HG03442 (cell line): ENCODE results near the gene ADGRD2.

ENCODE experiments used
- ATAC-seq: cut with Tn5 transposase; IDR thresholded peaks from one replicate; pipeline ENCODE4 v1.9.1; 2021; ENCODE audit warnings: mild to moderate bottlenecking, moderate library complexity; ENCODE audit not compliant: unreplicated experiment

ADGRD2 gene

GRCh38 chr9:124493794-124494479, 43.7 kb downstream of the ADGRD2 start:
- peak; percentile 70 for ATAC-seq

- no peak for ATAC-seq
Measured at GRCh38 chr9:124495126-124496074, 45.1 kb downstream of the ADGRD2 start.

GRCh38 chr9:124496075-124496449, 45.8 kb downstream of the ADGRD2 start:
- ATAC-seq = no peak

GRCh38 chr9:124496463-124496862, 46.2 kb downstream of the ADGRD2 start:
- ATAC-seq = no peak

GRCh38 chr9:124497441-124497840, 47.2 kb downstream of the ADGRD2 start:
- no peak for ATAC-seq

DNA sequence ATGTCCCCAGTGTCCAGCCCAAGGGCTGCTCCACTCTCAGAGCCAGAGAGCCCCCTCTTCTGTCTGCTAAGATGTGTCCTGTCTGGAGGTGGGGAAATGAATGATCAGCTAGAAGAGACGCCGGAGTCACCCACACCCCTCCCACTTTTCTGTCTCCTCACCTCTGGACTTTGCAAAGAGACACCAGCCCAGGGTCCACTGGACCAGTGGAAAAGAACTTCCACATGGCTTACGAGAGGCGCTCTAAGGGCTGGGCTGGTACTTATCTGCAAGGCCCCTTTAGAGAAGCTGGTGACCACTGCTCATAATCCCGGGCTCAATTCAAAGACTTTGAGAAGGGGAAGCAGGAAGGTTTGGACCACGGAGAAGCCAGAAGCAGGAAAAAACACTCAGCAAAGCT, 47.8 kb downstream of the ADGRD2 start:
- ATAC-seq = no peak

GRCh38 chr9:124498499-124499146, 48.4 kb downstream of the ADGRD2 start:
- ATAC-seq = no peak

DNA sequence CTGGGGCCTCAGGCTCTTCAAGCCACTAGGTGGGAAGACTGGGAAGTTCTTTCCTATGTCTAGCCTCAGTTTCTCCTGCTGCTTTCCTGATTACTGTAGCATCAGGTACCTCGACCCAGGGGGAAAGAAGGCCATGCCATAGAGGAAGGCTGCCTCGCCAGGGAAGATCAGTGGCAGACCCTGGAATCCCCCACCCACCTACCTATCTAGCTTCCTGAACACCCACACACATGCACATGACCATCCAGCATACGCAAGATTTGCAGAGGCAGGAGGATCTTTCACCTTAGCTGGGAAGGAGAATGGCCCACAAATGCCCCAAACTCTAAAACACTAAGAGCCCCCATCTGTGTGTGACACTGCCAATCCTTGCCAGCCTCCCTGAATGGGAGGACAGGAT, 49.0 kb downstream of the ADGRD2 start:
- ATAC-seq = no peak

DNA sequence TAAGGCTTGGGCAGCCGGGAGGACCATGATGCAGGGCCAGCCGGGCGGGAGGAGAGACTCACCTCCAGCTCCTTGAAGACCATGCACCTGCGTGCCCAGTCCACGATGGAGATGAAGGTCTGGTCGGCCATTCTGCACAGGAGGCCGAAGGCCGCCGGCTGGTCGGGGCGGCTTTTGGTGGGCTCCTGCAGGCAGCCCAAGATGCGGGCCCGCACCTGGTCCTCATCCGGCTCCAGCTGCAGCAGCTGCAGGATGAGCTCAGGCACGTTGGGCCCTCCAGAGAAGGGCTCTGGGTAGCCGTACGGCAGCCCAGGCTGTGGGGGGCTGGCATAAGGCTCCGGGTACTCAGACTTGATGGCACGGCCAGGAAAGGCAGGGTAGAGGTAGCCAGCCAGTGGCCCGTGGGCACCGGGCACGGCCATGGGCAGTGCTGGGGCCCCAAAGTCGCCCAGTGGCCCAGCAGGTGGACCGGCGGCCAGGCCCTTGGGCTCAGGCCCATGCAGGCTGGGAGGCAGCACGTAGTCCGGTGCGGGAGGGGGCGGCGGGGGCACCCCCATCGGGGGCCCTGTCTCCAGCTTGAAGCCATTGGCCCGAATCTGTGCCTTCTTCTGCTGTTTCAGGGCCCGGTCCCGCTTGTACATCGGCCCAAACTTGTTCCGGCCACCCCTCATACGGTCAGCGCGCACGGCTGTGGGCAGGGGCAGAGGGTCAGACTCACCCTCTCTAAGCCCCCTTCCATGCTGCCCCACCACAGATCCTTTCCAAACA, 50.0 kb downstream of the ADGRD2 start:
- no peak for ATAC-seq

- no peak for ATAC-seq
Measured at GRCh38 chr9:124500796-124501611, 50.8 kb downstream of the ADGRD2 start.

DNA sequence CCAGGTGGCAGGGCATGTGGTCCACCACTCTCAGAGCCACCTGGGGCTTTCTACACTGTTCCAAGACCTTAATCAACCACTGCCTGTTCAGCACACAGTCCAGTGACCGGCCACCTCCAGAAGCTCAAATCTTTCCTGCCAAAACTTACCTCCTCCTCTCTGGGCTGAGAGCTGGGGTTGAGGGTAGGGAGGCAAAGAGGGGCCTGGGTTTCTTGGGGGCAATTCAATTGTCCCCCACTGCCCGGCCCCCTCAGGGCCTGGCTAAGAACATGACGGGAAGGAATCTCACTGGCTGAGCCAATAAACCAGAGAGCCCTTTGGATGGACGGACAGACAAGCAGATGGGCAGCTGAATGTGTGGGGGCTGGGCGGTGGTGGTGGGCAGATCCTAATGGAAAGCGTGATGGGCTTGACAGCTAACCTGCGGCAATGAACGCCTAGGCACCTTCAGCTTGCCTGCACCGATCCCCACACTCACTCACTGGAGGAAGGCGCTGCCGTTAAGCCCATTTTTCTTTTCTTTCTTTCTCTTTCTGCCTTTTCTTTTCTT, 51.6 kb downstream of the ADGRD2 start:
- ATAC-seq = no peak

GRCh38 chr9:124502711-124503702, 52.8 kb downstream of the ADGRD2 start:
- ATAC-seq = no peak

DNA sequence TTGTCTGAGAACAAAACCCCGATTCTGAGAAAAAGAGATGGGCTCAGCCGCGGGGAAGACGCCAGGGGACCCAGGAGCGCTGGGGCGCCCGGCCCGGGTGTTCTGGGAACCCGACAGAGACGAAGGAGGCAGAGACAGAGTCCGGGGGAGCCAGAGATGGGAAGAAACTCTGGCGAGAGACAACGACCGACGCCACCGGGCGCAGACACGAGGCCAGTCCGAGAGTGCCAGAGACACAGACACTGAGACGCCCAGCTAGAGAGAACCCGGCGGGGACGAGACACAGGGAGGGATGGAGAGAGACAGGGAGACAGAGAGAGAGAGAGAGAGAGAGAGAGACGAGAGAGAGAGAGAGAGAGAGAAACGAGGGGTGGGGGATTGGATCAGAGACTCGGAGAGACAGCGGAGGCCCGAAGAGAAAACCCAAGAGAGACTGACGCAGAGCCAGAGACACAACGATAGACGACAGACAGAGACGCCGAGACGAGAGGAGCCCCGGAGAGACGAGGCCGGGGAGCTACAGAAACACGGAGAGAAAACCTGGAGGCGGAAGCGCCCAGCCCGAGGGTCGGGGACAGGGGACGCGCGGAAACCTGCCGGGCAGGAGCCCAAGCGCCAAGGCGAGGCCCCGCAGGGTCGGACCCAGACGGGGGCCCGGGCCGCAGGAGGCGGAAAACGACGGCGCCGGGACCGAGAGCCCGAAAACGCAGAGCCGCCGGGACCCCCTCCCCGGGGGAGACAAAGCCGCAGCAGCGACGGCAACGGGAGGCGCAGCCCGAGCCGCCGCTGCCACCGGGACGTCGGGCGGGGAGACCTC, 53.7 kb downstream of the ADGRD2 start:
- ATAC-seq = no peak

GRCh38 chr9:124504530-124505005, 54.3 kb downstream of the ADGRD2 start:
- ATAC-seq = no peak

DNA sequence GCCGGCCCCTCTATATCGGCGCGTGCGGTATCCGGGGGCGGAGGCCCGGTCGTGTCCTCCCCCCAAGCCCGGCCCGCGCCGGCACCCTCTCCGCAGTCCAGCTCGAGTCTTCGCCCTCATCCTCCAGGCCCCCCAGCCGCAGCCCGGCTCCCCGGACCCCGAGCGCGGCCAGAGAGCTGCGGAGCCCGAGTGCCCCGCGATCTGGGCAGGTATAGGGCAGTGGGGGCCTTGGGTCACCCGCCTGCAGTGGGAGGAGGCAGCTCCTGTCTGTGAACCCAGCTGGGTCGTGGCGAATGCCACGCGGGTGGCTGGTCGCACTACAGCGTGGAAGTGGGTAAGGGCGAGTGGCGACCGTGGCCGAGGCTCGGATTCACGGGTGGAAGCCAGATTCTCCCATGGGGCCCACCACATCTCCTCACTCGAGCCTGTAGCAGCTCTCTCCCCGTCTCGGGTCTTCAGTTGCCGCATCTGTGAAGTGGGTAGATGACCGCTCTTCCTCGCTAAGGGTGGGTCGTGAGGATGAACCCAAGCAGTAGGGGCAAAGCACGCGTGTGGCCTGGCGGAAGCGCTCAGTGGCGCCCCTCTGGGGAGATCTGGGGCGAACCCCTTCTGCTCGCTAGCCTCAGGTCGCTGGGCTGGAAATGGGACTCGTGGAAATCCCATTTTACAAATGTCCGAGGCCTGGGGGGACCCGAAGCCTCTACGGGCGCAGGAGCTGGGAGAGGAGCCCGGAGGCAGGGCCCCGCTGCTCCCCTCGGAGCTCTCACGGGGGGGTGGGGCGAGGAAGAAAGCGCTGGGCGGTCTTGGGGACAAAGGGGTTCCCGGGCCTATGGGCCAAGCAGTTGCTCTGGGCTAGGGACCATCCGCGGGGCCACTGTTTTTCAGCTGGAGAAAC, 55.0 kb downstream of the ADGRD2 start:
- no peak for ATAC-seq

- ATAC-seq = no peak
Measured at GRCh38 chr9:124505901-124506346, 55.7 kb downstream of the ADGRD2 start.
